ENCODE data around the gene UBN2. TPM values are rescaled to one million over a fixed set of nuclear protein-coding genes. Genes with fewer than 3 reads are reported as not detected.

Gene UBN2
- total and polyA plus RNA-seq, 2 of the 13 experiments (the other 11 are each of a cell fraction or from before 2014, with no cell fraction given): 5.6 to 5.7 TPM

DNA sequence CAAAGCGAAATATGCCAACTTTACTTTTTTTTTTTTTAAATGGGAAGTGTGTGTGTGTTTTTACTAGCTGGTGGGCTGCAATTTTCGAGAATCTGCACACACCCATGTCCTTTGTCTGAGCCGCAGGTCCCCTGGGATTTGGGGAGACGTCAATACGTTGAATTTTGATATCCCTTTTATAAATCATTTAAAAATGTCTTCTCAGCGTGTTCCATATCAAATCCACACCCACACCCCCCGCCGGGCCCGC is 109.7 kb downstream of the UBN2 start (continued):
- TF ChIP-seq, protein P1, sequence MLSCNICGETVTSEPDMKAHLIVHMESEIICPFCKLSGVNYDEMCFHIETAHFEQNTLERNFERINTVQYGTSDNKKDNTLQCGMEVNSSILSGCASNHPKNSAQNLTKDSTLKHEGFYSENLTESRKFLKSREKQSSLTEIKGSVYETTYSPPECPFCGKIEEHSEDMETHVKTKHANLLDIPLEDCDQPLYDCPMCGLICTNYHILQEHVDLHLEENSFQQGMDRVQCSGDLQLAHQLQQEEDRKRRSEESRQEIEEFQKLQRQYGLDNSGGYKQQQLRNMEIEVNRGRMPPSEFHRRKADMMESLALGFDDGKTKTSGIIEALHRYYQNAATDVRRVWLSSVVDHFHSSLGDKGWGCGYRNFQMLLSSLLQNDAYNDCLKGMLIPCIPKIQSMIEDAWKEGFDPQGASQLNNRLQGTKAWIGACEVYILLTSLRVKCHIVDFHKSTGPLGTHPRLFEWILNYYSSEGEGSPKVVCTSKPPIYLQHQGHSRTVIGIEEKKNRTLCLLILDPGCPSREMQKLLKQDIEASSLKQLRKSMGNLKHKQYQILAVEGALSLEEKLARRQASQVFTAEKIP (CRISPR knock-in tag; IDR thresholded peaks at IDR 0.05; ENCODE audit: borderline replicate concordance): no peak
- TF ChIP-seq, protein P2, sequence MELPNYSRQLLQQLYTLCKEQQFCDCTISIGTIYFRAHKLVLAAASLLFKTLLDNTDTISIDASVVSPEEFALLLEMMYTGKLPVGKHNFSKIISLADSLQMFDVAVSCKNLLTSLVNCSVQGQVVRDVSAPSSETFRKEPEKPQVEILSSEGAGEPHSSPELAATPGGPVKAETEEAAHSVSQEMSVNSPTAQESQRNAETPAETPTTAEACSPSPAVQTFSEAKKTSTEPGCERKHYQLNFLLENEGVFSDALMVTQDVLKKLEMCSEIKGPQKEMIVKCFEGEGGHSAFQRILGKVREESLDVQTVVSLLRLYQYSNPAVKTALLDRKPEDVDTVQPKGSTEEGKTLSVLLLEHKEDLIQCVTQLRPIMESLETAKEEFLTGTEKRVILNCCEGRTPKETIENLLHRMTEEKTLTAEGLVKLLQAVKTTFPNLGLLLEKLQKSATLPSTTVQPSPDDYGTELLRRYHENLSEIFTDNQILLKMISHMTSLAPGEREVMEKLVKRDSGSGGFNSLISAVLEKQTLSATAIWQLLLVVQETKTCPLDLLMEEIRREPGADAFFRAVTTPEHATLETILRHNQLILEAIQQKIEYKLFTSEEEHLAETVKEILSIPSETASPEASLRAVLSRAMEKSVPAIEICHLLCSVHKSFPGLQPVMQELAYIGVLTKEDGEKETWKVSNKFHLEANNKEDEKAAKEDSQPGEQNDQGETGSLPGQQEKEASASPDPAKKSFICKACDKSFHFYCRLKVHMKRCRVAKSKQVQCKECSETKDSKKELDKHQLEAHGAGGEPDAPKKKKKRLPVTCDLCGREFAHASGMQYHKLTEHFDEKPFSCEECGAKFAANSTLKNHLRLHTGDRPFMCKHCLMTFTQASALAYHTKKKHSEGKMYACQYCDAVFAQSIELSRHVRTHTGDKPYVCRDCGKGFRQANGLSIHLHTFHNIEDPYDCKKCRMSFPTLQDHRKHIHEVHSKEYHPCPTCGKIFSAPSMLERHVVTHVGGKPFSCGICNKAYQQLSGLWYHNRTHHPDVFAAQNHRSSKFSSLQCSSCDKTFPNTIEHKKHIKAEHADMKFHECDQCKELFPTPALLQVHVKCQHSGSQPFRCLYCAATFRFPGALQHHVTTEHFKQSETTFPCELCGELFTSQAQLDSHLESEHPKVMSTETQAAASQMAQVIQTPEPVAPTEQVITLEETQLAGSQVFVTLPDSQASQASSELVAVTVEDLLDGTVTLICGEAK (IDR thresholded peaks at IDR 0.05): no peak
- TF ChIP-seq, protein P2 (CRISPR knock-in tag; IDR thresholded peaks at IDR 0.05): no peak
- no peak for TF ChIP-seq ZNF577 (CRISPR knock-in tag; IDR thresholded peaks at IDR 0.05; ENCODE audit: borderline replicate concordance, low read depth)
- peak; percentile 75 for TF ChIP-seq NFIC (IDR thresholded peaks at IDR 0.05; ENCODE audit: low read length)
- TF ChIP-seq KMT2A (CRISPR knock-in tag; IDR thresholded peaks at IDR 0.05): no peak
- TF ChIP-seq, protein P3, sequence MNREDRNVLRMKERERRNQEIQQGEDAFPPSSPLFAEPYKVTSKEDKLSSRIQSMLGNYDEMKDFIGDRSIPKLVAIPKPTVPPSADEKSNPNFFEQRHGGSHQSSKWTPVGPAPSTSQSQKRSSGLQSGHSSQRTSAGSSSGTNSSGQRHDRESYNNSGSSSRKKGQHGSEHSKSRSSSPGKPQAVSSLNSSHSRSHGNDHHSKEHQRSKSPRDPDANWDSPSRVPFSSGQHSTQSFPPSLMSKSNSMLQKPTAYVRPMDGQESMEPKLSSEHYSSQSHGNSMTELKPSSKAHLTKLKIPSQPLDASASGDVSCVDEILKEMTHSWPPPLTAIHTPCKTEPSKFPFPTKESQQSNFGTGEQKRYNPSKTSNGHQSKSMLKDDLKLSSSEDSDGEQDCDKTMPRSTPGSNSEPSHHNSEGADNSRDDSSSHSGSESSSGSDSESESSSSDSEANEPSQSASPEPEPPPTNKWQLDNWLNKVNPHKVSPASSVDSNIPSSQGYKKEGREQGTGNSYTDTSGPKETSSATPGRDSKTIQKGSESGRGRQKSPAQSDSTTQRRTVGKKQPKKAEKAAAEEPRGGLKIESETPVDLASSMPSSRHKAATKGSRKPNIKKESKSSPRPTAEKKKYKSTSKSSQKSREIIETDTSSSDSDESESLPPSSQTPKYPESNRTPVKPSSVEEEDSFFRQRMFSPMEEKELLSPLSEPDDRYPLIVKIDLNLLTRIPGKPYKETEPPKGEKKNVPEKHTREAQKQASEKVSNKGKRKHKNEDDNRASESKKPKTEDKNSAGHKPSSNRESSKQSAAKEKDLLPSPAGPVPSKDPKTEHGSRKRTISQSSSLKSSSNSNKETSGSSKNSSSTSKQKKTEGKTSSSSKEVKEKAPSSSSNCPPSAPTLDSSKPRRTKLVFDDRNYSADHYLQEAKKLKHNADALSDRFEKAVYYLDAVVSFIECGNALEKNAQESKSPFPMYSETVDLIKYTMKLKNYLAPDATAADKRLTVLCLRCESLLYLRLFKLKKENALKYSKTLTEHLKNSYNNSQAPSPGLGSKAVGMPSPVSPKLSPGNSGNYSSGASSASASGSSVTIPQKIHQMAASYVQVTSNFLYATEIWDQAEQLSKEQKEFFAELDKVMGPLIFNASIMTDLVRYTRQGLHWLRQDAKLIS (CRISPR knock-in tag; IDR thresholded peaks at IDR 0.05): no peak
- TF ChIP-seq, protein P4, sequence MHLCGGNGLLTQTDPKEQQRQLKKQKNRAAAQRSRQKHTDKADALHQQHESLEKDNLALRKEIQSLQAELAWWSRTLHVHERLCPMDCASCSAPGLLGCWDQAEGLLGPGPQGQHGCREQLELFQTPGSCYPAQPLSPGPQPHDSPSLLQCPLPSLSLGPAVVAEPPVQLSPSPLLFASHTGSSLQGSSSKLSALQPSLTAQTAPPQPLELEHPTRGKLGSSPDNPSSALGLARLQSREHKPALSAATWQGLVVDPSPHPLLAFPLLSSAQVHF (CRISPR knock-in tag; IDR thresholded peaks at IDR 0.05): 0 out of 2 replicates have a peak, but pooled peaks have one; percentile 5
- no peak for TF ChIP-seq FOXK2 (IDR thresholded peaks at IDR 0.05)
- no peak for TF ChIP-seq YY1 (IDR thresholded peaks at IDR 0.05; ENCODE audit: insufficient read depth, insufficient replicate concordance, low read depth, low read length)
